HS-27A (cell line): ENCODE measurements around the gene PPP6R2.

Source experiments
- DNase-seq: peaks from one replicate; pipeline ENCODE4 v3.0.0-alpha.2; 2012; ENCODE audit warnings: low read depth, missing footprints

The PPP6R2 gene, protein sequence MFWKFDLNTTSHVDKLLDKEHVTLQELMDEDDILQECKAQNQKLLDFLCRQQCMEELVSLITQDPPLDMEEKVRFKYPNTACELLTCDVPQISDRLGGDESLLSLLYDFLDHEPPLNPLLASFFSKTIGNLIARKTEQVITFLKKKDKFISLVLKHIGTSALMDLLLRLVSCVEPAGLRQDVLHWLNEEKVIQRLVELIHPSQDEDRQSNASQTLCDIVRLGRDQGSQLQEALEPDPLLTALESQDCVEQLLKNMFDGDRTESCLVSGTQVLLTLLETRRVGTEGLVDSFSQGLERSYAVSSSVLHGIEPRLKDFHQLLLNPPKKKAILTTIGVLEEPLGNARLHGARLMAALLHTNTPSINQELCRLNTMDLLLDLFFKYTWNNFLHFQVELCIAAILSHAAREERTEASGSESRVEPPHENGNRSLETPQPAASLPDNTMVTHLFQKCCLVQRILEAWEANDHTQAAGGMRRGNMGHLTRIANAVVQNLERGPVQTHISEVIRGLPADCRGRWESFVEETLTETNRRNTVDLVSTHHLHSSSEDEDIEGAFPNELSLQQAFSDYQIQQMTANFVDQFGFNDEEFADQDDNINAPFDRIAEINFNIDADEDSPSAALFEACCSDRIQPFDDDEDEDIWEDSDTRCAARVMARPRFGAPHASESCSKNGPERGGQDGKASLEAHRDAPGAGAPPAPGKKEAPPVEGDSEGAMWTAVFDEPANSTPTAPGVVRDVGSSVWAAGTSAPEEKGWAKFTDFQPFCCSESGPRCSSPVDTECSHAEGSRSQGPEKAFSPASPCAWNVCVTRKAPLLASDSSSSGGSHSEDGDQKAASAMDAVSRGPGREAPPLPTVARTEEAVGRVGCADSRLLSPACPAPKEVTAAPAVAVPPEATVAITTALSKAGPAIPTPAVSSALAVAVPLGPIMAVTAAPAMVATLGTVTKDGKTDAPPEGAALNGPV

DNA sequence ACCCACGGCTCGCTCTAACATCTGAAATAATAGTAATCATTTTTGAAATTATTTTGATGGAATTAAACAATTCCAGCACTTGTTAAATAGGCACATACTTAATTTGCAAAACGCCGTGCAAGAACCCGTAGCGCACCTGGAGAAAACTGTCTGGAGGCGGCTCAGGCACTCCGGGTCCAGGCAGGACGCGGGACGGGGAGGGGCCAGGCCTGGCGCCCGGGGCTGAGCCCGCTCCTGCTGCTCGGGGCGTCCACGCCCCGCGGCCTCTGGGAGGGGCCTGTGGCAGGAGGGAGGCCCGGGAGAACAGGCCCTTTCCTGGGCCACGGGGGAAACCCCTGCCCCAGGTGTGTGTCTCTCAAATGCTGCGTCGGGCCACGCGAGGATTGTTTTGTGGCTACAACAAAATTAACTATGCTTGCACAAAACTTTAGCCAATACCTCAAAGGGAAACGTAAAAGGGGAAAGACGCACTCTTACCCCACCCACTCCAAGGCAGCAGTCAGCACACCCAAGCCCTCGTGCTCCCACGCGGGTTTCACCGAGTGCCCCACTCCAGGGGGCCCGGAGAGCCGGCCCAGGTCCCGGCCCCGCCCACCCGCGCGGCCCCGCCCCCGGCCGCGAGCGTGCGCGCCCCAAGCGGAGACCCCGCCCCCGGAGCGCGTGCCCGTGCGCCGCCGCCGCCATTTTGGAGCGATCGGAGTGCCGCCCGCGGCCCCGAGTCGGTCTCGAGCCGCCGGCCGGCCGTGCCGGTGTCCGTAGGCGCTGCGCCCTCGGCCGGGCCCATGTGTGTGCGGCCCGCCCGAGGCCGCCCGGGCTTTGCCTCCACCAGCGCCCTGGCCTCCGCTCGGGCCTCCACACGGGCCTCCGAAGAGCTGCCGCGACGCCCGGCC lies at the start of gene PPP6R2:
Gene PPP6R2, plus strand, starts transcription at position 677 of the 890 bp plus-strand sequence. CDS start 50,582 bp downstream, outside the sequence.
- DNase-seq: no peak

- peak; percentile 66 for DNase-seq
Measured at GRCh38 chr22:50293441-50294318, 49.4 kb upstream of the PPP6R2 start.

DNA sequence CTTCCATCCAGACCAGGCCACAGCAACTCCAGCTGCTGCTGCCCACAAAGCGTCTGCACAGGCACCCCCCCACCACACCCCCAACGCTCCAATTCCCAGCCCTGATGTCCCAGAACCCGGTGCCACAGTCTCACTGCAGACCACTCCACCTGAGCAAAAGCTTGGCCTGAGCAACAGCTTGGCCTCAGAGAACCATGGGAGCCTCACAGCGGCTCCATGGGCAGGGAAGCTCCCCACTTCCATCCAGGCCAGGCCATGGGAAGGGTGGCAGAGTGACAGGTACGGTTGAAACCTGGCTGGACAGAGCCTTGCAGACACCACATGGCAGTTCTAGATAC lies 48.8 kb upstream of the PPP6R2 start:
- DNase-seq: no peak

DNA sequence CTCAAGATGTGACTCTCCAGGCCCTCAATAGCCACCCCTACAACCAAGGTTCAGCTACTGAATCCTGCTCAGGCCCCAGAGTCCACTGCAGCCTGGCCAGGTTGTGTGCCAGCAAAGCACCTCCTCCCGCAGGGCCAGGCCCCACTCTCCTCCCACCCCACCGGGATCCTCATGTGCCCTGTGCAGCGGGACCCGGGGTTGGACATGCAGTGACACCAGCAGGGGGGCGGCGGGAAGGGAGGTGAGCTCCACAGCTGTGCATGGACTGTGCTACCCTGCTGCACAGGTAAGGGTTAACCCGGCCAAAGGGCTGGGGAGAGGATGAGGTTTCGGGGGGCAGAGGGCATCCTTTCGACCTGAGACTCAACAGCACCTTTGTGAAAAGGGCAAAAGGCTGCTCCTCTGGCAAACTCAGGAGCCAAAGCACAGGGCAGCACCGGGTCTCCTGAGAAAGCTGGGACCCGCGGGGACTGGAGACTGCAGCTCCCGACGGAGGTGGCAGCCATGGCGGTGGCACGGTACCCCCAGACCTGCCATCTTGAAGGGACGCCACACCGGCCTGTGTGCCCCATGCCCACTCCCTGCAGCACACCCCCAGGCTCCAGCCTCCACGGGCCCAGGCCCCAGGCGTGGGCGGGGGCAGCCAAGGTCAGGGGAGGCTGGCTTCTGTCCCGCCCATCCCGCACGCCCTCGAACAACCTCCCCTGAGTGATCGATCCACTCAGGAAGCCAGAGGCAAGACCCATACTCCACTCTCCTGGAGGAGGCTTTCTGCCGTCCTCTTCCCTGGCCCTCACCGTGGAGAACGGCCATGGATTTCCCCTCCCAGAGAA lies 46.3 kb upstream of the PPP6R2 start:
- no peak for DNase-seq

DNA sequence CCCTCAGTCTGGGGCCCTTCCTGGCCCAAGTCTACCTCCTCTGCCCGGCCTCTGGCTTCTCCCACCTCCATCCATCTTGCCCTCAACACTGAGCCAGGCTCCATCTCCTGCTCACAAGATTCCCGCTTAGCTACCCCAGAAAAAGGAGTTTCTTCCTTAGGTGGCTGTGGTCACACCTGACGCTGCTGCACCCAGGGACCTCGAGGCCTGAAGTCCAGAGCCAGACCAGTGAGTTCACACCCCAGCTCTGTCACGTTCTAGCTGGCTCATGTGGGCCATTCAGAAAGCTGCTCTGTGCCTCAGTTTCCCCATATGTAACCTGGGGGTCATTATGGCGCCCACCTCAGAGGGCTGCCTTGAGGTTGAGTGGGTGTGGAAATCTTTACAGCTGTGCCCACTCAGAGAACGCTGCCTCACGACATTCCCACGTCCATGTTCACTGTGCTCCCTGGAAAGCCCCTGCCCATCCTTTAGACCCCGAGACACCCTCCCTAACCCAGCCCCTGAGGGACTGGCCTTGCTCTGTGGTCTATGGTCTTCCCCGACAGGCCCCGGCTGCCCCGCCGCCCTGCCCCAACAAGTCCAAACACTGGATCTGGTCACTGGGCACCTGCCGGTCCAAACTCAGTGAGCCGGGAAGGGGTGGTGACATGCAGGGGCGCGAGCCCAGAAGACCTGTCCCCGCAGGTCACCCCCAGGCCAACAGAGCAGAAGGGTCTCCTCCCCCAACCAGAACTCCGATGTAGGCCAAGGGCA lies 45.4 kb upstream of the PPP6R2 start:
- DNase-seq: no peak

DNA sequence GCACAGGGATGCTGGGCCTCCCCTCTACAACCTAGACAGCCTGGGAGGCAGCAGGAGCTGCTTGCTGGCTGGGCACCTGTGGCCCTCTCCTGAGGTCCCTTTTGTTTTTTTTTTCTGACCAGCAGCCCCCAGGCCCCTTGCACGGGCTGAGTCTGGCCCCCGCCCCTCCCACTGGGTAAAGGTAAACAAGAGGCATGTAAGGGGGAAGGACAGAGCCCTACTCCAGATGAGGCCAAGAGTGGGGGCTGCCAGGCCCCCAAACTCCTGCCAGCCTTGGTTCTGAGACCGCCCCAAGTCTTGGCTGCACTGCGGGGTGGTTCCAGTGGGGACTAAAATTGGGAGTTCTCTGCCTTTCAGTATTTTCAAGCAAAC lies 44.9 kb upstream of the PPP6R2 start:
- no peak for DNase-seq

GRCh38 chr22:50298937-50299784 lies 44.0 kb upstream of the PPP6R2 start:
- no peak for DNase-seq

- DNase-seq: no peak
Measured at GRCh38 chr22:50299785-50300619, 43.1 kb upstream of the PPP6R2 start.

GRCh38 chr22:50300620-50301257 lies 42.4 kb upstream of the PPP6R2 start:
- DNase-seq: no peak

DNA sequence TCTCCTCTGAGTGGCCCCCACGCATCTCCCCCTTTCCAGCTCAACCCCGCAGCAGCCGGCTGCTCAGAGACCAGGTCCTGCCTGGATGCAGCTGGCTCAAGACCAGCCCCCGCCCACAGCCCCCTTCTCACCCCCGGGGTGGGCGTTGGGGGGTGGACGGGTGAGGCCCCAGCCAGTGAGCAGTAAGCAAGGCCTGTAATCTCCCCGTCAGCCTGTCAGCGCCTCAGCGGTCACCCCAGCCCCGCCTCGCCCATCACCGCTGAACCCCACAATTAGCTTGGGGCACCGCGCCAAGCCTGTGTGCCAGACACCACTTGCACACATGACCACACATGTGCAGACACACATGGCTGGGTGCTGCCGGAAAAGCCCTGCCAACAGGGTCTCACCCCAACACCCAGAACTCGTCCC lies 41.5 kb upstream of the PPP6R2 start:
- no peak for DNase-seq

DNA sequence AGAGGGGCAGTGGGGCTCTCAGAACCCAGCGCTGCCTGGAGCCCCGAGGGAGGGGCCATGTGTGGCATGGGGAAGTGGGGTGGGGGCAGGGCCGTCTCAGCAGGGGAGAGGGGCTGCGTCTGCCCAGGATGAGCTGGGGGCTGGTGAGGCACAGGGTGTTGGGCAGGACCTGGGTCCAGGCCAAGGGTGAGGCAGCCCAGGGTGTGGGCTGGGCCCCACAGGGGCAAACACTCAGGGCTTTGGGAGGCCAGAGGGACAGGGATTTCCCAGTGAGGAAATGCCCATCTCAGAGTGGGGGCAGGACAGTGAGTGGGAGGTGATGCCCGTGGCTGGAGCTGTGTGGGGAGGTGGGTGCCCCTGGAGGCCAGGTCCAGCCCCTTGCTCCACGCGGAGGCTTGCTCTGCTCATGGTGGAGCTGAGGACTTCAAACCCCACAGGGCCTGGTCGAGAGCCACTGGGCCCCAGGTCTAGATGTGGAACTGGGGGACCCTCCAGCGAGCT lies 41.0 kb upstream of the PPP6R2 start:
- DNase-seq: no peak

GRCh38 chr22:50302564-50302963 lies 40.6 kb upstream of the PPP6R2 start:
- DNase-seq: no peak

GRCh38 chr22:50303515-50303847 lies 39.6 kb upstream of the PPP6R2 start:
- no peak for DNase-seq

DNA sequence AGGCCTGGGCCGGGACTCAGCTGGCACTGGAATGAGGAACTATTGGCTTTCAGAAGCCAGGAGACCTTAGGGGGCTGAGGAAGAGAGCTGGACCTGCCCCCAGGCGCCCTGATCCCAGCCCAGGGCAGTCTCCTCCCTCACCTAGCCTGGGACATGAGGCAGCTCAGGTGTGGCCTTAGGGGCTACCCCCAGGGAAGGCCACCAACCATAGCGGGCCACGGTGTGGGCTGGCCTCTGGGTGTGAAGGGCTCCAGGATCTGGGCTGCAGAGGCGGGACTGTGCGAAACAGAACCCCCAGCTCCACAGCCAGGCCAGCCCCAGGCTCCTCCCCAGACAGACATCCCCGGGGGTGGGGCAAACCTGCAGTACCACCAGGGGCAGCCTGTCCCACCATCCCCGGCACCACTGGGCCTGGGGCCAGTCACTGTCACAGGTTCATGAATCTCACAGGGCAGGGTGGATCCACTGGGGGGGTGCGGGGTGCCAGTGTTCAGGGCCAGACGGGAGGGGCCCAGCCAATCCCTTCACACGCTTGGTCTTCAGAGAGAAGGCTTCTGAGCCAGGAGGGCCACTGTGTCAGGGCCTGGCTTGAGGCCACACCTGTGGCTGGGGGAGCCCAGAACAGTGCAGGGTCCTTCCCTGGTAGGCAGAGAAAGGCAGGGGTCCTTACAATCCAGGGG lies 39.1 kb upstream of the PPP6R2 start:
- no peak for DNase-seq

DNA sequence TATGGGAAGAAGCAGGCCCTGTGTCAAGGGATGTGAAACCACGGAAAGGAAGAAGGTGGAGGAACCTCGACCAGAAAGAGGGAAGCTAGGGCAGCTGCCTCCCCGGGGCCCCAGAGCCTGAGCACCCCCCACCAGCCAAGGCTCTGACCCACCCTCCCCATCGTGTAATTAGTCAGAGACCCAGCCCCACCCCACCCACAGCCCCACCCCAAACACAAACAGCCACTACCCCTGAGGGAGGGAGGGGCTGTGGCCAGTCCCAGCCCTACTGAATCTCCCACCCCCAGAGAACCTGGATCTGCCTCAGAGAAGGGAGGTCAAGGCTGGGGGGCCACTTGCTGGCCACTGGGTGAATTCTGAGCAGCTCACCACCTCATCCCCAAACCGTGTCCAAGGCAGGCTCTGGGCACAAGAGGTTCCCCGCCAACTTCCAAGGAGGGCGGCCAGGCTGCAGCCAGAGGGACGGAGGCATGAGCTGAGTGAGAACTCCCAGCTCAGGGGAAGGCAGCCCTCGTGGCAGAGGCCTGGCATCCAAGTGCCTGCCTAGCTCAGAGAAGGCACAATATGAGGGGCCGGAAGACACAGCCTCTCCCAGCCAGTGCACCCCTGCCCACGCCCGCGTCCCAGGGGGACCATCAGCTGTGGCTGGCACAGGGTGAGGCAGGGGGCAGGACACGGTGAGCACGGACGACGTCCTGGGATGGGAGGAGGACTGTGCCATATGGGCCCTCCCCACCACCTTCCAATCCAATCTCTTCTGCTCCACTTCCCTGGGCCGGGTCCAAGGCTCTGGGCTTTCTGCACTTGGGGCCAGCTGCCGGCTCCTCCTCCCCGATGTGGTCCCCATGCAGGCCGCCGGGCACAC lies 38.4 kb upstream of the PPP6R2 start:
- no peak for DNase-seq
